SU-DHL-6 (cell line): ENCODE results near the gene EIF5.

Source experiments
- EZH2phosphoT487 ChIP-seq: fragments of 200-600 bp; sonication (generic), shearing (Covaris generic); conservative IDR thresholded peaks from 2 replicates; pipeline ENCODE4 v1.6.1; 2018; ENCODE audit warnings: mild to moderate bottlenecking, antibody characterized with exemption, low read length, moderate library complexity, mixed read lengths
- TF ChIP-seq, protein P1 (sequence below): fragments of 200-600 bp; sonication (generic); IDR thresholded peaks from one replicate; pipeline ENCODE4 v1.5.1; 2017; ENCODE audit warnings: antibody characterized with exemption, mild to moderate bottlenecking, low read length, moderate library complexity; ENCODE audit not compliant: insufficient read depth, poor library complexity, severe bottlenecking

DNA sequence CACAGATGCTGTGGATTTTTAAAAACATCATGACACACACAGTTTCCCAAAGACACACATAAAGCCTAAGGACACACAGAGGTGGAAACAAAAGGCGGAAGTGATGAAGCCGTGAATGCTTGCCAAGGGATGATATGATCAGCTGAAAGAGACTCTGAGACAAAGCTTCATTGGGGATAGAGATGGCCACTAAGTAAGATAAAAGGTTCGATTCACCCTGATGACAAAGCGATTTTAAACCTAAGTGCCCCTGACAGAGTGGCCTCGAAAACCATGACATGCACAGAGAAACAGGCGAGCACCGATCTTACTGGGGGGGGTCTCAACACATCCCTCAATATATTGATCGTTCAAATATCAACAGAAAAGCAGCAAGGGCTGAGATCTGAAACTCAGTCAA, 20.3 kb upstream of the EIF5 start:
- TF ChIP-seq, protein P1, sequence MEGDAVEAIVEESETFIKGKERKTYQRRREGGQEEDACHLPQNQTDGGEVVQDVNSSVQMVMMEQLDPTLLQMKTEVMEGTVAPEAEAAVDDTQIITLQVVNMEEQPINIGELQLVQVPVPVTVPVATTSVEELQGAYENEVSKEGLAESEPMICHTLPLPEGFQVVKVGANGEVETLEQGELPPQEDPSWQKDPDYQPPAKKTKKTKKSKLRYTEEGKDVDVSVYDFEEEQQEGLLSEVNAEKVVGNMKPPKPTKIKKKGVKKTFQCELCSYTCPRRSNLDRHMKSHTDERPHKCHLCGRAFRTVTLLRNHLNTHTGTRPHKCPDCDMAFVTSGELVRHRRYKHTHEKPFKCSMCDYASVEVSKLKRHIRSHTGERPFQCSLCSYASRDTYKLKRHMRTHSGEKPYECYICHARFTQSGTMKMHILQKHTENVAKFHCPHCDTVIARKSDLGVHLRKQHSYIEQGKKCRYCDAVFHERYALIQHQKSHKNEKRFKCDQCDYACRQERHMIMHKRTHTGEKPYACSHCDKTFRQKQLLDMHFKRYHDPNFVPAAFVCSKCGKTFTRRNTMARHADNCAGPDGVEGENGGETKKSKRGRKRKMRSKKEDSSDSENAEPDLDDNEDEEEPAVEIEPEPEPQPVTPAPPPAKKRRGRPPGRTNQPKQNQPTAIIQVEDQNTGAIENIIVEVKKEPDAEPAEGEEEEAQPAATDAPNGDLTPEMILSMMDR = no peak
- no peak for TF ChIP-seq EZH2phosphoT487
